RCC 7860 (cell line): ENCODE results near the gene MAP1B.
A peak's percentile ranks its signal among the peaks of the same experiment; 100 is the strongest.

Source experiments
- DNase-seq: peaks from one replicate; pipeline ENCODE4 v3.0.0-alpha.2; 2015; ENCODE audit warnings: low spot score
- FAIRE-seq: peaks from 2 replicates; lab custom pipeline; 2012; peaks lifted over from hg19 to GRCh38; lab: Jason Lieb, UNC

MAP1B gene

DNA sequence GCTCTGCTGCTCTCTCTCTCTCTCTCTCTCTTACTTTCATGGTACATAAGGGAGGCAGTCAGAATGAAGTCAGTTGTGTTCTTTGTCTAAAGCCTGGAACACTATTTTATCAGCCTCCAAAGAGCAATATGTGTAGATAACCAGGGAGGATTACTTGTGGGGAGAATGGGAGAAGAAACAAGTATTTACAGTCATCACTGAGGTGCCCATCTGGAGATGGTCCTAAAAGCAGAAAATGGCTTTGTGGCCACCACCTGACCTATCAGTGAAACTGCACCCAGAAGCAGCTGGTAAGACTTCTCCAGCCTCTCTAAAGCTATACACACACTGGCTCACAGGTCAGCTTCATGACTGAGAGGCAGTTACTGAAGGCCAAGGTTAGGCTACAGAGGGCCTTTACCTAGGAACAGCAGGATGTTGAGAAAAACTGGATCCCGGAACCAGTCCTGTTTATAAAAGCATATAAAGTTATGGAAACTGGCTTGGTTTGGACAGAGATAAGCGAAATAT lies 137.6 kb downstream of the MAP1B start:
- no peak for FAIRE-seq
- DNase-seq, result peak; percentile 4

GRCh38 chr5:72245546-72245945 lies 138.3 kb downstream of the MAP1B start:
- DNase-seq (no peak), FAIRE-seq (no peak)

DNA sequence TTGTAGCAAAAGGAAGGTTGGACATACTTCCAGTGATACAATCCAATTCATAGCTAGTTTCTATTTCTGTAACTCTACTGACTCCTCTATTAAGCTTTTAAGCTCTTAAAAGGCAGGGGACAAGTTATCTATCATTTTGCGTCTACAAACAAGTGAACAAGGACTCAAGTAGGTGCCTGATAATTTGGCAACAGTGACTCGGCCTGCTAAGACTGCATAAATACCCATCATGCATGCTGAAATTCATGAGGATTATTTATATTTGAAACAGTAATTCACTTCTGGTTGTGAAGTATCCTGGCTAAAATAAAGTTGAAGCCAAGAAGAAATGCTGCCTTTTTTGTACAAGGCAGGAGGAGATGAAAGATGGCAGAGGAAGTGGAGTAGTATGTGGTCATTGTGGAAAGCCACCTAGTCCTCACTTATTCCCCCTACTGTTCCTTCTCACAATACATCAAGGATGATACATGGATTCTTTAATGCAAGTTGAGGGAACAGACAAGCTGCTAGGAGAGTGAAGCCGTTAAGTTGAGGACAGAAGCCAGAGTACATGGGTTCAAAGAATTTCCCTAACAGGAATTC lies 138.8 kb downstream of the MAP1B start:
- no peak for FAIRE-seq
- no peak for DNase-seq

GRCh38 chr5:72246954-72247442 lies 139.7 kb downstream of the MAP1B start:
- FAIRE-seq (no peak), DNase-seq (no peak)

DNA sequence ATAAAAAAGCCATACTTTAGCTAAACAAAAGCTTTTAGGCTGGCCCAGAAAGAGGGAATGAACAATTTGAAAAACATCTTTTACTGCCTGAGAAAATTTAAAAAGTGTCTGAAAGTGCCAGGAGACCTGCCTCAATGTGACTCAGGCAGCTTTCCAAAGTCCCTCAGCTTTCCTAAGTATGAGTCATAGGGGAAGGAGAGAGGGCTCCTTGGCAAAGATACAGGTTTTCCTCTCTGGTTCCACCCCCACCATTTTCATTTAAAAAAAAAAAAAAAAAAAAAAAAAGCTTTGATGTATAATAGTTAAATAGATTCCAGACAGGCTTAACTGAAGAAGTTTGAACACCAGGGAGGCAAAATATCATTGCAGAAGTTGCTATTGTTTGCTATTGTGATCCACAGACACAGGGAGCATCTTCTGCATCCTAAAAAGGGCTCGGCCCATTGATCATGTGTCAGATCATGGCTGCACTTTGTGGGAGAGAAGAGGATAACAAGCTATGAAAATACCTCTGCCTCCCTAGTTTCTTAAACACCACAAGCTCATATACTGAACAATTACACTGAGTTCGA lies 141.2 kb downstream of the MAP1B start:
- FAIRE-seq (peak; percentile 79), DNase-seq (peak; percentile 47)

DNA sequence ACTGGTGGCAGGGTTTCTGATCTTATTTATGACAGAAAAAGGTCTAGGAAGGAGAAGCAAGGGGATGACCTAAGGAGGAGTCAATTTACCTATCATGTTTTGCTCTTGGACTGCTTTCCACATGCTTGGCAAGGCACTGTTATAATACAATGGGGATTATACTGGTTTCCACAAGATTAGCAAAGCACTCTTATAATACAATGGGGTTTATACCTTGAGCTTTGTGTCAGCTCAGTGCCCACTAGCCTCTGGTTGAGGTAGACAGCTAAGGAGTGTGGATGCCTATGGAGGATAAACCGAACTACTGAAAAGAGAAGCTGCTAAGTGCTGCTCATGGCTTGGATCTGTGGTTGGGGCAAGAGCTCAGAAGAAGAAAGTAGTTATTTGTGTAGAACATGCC lies 144.1 kb downstream of the MAP1B start:
- FAIRE-seq, result no peak

GRCh38 chr5:72252008-72252407 lies 144.7 kb downstream of the MAP1B start:
- DNase-seq (no peak), FAIRE-seq (no peak)

More for the DNA sequence above, 144.1 kb downstream of the MAP1B start:
- no peak for DNase-seq

DNA sequence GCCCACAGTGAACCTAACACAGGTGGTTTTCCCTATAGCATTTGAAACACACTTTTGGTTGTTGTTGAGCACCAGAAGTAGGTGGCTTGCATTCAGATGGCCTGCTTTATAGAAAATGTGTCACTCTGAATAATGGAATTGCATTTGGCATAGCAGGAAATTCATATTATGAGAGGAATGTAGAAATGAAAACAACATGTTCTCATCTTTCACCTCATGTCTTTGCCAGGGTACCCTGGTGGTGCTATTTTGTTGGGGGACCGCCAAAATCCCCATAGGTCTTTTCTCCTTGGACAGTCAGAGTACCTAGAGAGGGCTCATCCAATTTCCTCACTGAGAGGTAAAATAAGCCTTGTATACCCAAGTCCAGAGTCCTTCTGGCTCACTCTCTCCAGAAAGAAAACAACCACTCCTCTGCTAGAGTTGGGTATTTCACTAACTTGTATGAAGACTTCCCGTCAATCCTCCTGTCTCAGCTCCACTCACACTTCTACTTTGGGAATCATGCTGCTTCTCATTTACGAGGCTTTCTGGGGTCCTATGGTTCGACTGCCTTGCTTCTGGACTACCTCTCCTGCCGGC lies 145.4 kb downstream of the MAP1B start:
- no peak for FAIRE-seq
- DNase-seq, result no peak

DNA sequence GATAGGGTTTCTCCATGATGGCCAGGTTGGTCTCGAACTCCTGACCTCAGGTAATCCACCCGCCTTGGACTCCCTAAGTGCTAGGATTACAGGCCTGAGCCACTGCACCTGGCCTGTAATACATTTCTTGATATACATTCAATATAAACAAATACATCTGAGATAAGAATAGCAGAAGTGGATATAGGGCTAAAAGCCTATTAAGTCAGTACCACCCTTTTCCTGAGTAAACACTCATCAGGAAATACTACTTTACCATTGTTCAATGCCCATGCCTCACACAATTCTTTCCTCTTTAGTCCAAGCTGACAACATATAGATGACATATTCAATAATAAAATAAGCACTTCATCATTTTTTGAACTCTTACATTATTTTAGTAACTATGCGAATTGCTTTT lies 148.0 kb downstream of the MAP1B start:
- DNase-seq (no peak), FAIRE-seq (no peak)

- FAIRE-seq, result no peak
- DNase-seq, result no peak
These were observed 148.4 kb downstream of the MAP1B start for GRCh38 chr5:72255670-72256069.

DNA sequence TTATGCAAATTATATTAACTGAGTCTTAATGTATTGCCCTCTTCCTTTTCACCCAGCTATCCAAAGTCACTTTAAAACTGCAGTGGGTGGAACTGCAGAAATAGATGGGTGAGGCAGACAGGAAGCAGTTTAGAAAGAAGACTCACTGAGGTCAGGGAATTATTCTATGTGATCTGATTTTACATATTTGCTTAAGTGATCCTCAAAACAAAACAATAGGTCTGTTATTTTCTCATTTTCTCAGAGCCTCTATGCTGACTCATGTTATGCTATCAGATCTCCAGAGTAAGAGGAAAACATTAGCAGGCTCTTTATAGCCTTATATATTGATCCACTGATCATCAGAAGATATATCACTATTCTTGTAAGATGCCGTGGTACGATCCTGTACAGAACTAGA lies 149.3 kb downstream of the MAP1B start:
- DNase-seq (no peak), FAIRE-seq (no peak)
